OCI-LY1 (cell line): ENCODE results near the gene BCL11A.

Experiments
- H2AFZ ChIP-seq: fragments of 200-600 bp; sonication (generic), shearing (Covaris generic); 2 replicates; pipeline ENCODE4 v1.6.0; 2014; ENCODE audit warnings: antibody characterized with exemption, mild to moderate bottlenecking, low read length
- H3F3A ChIP-seq: fragments of 200-600 bp; sonication (generic), shearing (Covaris generic); 2 replicates; pipeline ENCODE4 v1.6.0; 2014; ENCODE audit warnings: mild to moderate bottlenecking, antibody characterized with exemption, low read length, moderate library complexity; ENCODE audit not compliant: insufficient read depth
- H3K27ac ChIP-seq: fragments of 200-600 bp; sonication (generic); 2 replicates; pipeline ENCODE4 v1.5.1; 2014; ENCODE audit warnings: low read length, mixed run types, mild to moderate bottlenecking, low read depth; ENCODE audit not compliant: poor library complexity, severe bottlenecking
- H3K27me3 ChIP-seq: fragments of 200-600 bp; sonication (generic); 2 replicates; pipeline ENCODE4 v1.6.0; 2014; ENCODE audit warnings: antibody characterized with exemption, mild to moderate bottlenecking, low read length, moderate library complexity; ENCODE audit not compliant: insufficient read depth
- H3K36me3 ChIP-seq: fragments of 200-600 bp; sonication (generic); 2 replicates; pipeline ENCODE4 v1.6.1; 2014; ENCODE audit warnings: mild to moderate bottlenecking, antibody characterized with exemption, low read length, moderate library complexity, mixed read lengths; ENCODE audit not compliant: insufficient read depth
- H3K4me1 ChIP-seq: fragments of 200-600 bp; sonication (generic); 2 replicates; pipeline ENCODE4 v1.5.1; 2014; ENCODE audit warnings: mild to moderate bottlenecking, low read length, moderate library complexity; ENCODE audit not compliant: insufficient read depth, severe bottlenecking
- H3K4me2 ChIP-seq: fragments of 200-600 bp; sonication (generic), shearing (Covaris generic); 2 replicates; pipeline ENCODE4 v1.6.1; 2014; ENCODE audit warnings: low read length
- H3K4me3 ChIP-seq: fragments of 200-600 bp; sonication (generic); 2 replicates; pipeline ENCODE4 v1.5.1; 2014; ENCODE audit warnings: low read length, low read depth, mild to moderate bottlenecking, mixed read lengths; ENCODE audit not compliant: poor library complexity, severe bottlenecking
- H3K79me2 ChIP-seq: fragments of 200-600 bp; shearing (Covaris generic); 2 replicates; pipeline ENCODE4 v1.6.1; 2016; ENCODE audit warnings: mixed run types, low read length, mixed read lengths; ENCODE audit not compliant: insufficient read depth
- H3K9ac ChIP-seq: fragments of 200-600 bp; sonication (generic), shearing (Covaris generic); 2 replicates; pipeline ENCODE4 v1.6.1; 2014; ENCODE audit warnings: mild to moderate bottlenecking, low read length, mixed read lengths
- H3K9me2 ChIP-seq: fragments of 200-600 bp; sonication (generic), shearing (Covaris generic); 2 replicates; pipeline ENCODE4 v1.6.1; 2014; ENCODE audit warnings: low read depth, mild to moderate bottlenecking, low read length, mixed read lengths
- H3K9me3 ChIP-seq: fragments of 200-600 bp; shearing (Covaris generic); 2 replicates; pipeline ENCODE4 v1.6.1; 2014; ENCODE audit warnings: low read length, mixed read lengths
- H4K20me1 ChIP-seq: fragments of 200-600 bp; sonication (generic), shearing (Covaris generic); 2 replicates; pipeline ENCODE4 v1.6.0; 2016; ENCODE audit warnings: mild to moderate bottlenecking, low read length; ENCODE audit not compliant: insufficient read depth
- EZH2 ChIP-seq: fragments of 200-600 bp; sonication (generic), shearing (Covaris generic); IDR thresholded peaks from 2 replicates; pipeline ENCODE4 v1.8.0; 2017; ENCODE audit warnings: borderline replicate concordance, mixed run types, mild to moderate bottlenecking, antibody characterized with exemption, low read length, moderate library complexity, mixed read lengths
- TF ChIP-seq, protein P1 (sequence below): fragments of 200-600 bp; sonication (generic), shearing (Covaris generic); IDR thresholded peaks from 2 replicates; pipeline ENCODE4 v1.5.1; 2017; ENCODE audit warnings: mild to moderate bottlenecking, antibody characterized with exemption, low read length, moderate library complexity, mixed read lengths

BCL11A gene

GRCh38 chr2:60548311-60548710 lies 5.1 kb downstream of the BCL11A start:
- no peak overlapping the region for H3K27ac ChIP-seq
- peaks cover 79% of the 10 kb centered on the region for H3K4me1 ChIP-seq

GRCh38 chr2:60547841-60548240 lies 5.6 kb downstream of the BCL11A start:
- H3K4me1 ChIP-seq, result peaks cover 75% of the 10 kb centered on the region
- H3K27me3 ChIP-seq, result no peaks in the 10 kb centered on the region
- no peaks in the 10 kb centered on the region for H3F3A ChIP-seq
- H3K4me2 ChIP-seq, result peak overlapping the region; percentile 96; the same call in 1 of the 2 replicates
- no peaks in the 10 kb centered on the region for H3K9me3 ChIP-seq
- H4K20me1 ChIP-seq, result no peaks in the 10 kb centered on the region
- peaks cover 17% of the 10 kb centered on the region; the same call in 1 of the 2 replicates for H3K36me3 ChIP-seq
- H3K9me2 ChIP-seq, result no peaks in the 10 kb centered on the region
- H3K4me3 ChIP-seq, result no peak overlapping the region
- no peaks in the 10 kb centered on the region for H3K79me2 ChIP-seq
- no peak overlapping the region for H3K9ac ChIP-seq
- H2AFZ ChIP-seq, result no peak overlapping the region
- no peak for TF ChIP-seq EZH2
- TF ChIP-seq, protein P1, sequence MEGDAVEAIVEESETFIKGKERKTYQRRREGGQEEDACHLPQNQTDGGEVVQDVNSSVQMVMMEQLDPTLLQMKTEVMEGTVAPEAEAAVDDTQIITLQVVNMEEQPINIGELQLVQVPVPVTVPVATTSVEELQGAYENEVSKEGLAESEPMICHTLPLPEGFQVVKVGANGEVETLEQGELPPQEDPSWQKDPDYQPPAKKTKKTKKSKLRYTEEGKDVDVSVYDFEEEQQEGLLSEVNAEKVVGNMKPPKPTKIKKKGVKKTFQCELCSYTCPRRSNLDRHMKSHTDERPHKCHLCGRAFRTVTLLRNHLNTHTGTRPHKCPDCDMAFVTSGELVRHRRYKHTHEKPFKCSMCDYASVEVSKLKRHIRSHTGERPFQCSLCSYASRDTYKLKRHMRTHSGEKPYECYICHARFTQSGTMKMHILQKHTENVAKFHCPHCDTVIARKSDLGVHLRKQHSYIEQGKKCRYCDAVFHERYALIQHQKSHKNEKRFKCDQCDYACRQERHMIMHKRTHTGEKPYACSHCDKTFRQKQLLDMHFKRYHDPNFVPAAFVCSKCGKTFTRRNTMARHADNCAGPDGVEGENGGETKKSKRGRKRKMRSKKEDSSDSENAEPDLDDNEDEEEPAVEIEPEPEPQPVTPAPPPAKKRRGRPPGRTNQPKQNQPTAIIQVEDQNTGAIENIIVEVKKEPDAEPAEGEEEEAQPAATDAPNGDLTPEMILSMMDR, result no peak
- no peak overlapping the region for H3K27ac ChIP-seq

More at GRCh38 chr2:60548311-60548710, 5.1 kb downstream of the BCL11A start:
- Histone ChIP-seq H3K27me3 (no peaks in the 10 kb centered on the region), H3K9me3 (no peaks in the 10 kb centered on the region), H2AFZ (no peak overlapping the region), H3K9me2 (no peaks in the 10 kb centered on the region), H3K36me3 (peaks cover 13% of the 10 kb centered on the region; the same call in 1 of the 2 replicates), H4K20me1 (no peaks in the 10 kb centered on the region), H3K4me3 (peak overlapping the region; percentile 78), H3K9ac (no peak overlapping the region; the same call in 1 of the 2 replicates), H3K4me2 (peak overlapping the region; percentile 96), H3K79me2 (no peaks in the 10 kb centered on the region), H3F3A (no peaks in the 10 kb centered on the region)
- TF ChIP-seq EZH2, result no peak
- TF ChIP-seq, protein P1, result no peak

GRCh38 chr2:60546756-60547420 lies 6.6 kb downstream of the BCL11A start:
- Histone ChIP-seq H3K4me3 (no peak overlapping the region), H3K9me2 (no peaks in the 10 kb centered on the region), H3K4me1 (peaks cover 74% of the 10 kb centered on the region), H3K79me2 (no peaks in the 10 kb centered on the region), H2AFZ (no peak overlapping the region), H3K4me2 (peak overlapping the region; percentile 8; the same call in 1 of the 2 replicates), H3F3A (no peaks in the 10 kb centered on the region), H3K36me3 (peaks cover 17% of the 10 kb centered on the region; the same call in 1 of the 2 replicates), H3K27me3 (no peaks in the 10 kb centered on the region), H4K20me1 (no peaks in the 10 kb centered on the region), H3K9me3 (no peaks in the 10 kb centered on the region), H3K27ac (no peak overlapping the region), H3K9ac (no peak overlapping the region; the same call in 1 of the 2 replicates)
- TF ChIP-seq EZH2, result no peak
- TF ChIP-seq, protein P1, result no peak
